Neuronal stem cell (in vitro differentiated cells): ENCODE results near the gene PARD3B.
A peak's percentile ranks its signal among the peaks of the same experiment; 100 is the strongest.

Source experiments
- DNase-seq: peaks from one replicate; pipeline ENCODE4 v3.0.0-alpha.2; 2013; ENCODE audit warnings: low spot score
- H2AFZ ChIP-seq: one replicate; pipeline ENCODE4 v1.6.1; 2013; ENCODE audit warnings: mild to moderate bottlenecking, low read length, inconsistent platforms
- H2AK5ac ChIP-seq: 2 replicates; pipeline ENCODE4 v1.6.1; 2013; ENCODE audit warnings: low read depth, mild to moderate bottlenecking, inconsistent platforms, low read length, moderate library complexity, mixed read lengths
- H2BK120ac ChIP-seq: 2 replicates; pipeline ENCODE4 v1.6.1; 2013; ENCODE audit warnings: low read depth, mild to moderate bottlenecking, inconsistent platforms, low read length, moderate library complexity, mixed read lengths
- H2BK12ac ChIP-seq: one replicate; pipeline ENCODE4 v1.6.1; 2013; ENCODE audit warnings: low read length, inconsistent platforms
- H2BK15ac ChIP-seq: 2 replicates; pipeline ENCODE4 v1.6.1; 2013; ENCODE audit warnings: mild to moderate bottlenecking, low read length, inconsistent platforms, mixed read lengths
- H2BK5ac ChIP-seq: one replicate; pipeline ENCODE4 v1.6.1; 2013; ENCODE audit warnings: inconsistent platforms, mild to moderate bottlenecking, low read length, moderate library complexity
- H3K14ac ChIP-seq: one replicate; pipeline ENCODE4 v1.6.1; 2013; ENCODE audit warnings: low read length, inconsistent platforms
- H3K18ac ChIP-seq: 2 replicates; pipeline ENCODE4 v1.6.1; 2013; ENCODE audit warnings: low read length, inconsistent platforms
- H3K23ac ChIP-seq: 2 replicates; pipeline ENCODE4 v1.6.1; 2013; ENCODE audit warnings: low read depth, mild to moderate bottlenecking, mixed read lengths, low read length, inconsistent platforms; ENCODE audit not compliant: poor library complexity
- H3K27ac ChIP-seq: replicated peaks from 3 replicates; pipeline ENCODE4 v1.5.1; 2013; ENCODE audit warnings: low read length, inconsistent platforms
- H3K27me3 ChIP-seq, 3 experiments: 2 replicates each; pipeline ENCODE4 v1.6.1; 2013; ENCODE audit warnings: low read length in 3 of 3, mild to moderate bottlenecking in 2 of 3, inconsistent platforms in 1 of 3, low read depth in 1 of 3, mixed read lengths in 1 of 3, moderate library complexity in 1 of 3; ENCODE audit not compliant: control insufficient read depth in 3 of 3, insufficient read depth in 3 of 3
- H3K36me3 ChIP-seq, 2 donors: replicated peaks in 1 of 2; 2 replicates each; pipeline ENCODE4 v1.6.1; 2013; ENCODE audit warnings: low read length in 2 of 2; ENCODE audit not compliant: control insufficient read depth in 2 of 2, insufficient read depth in 2 of 2
- H3K4ac ChIP-seq: 2 replicates; pipeline ENCODE4 v1.6.1; 2013; ENCODE audit warnings: inconsistent platforms, mild to moderate bottlenecking, low read length, moderate library complexity
- H3K4me1 ChIP-seq, 2 donors: 1 replicate in 1 of 2; 2 replicates in 1 of 2; pipeline ENCODE4 v1.6.1; 2013; ENCODE audit warnings: low read length in 2 of 2, low read depth in 1 of 2; ENCODE audit not compliant: control insufficient read depth in 2 of 2, insufficient read depth in 1 of 2
- H3K4me2 ChIP-seq: one replicate; pipeline ENCODE4 v1.6.1; 2013; ENCODE audit warnings: mild to moderate bottlenecking, low read length, inconsistent platforms; ENCODE audit not compliant: insufficient read depth, poor library complexity, severe bottlenecking
- H3K4me3 ChIP-seq, 2 donors: 2 replicates each; pipeline ENCODE4 v1.5.1; 2013; ENCODE audit warnings: low read length in 2 of 2, mild to moderate bottlenecking in 2 of 2, inconsistent platforms in 1 of 2, moderate library complexity in 1 of 2
- H3K79me1 ChIP-seq: one replicate; pipeline ENCODE4 v1.6.1; 2013; ENCODE audit warnings: low read depth, mild to moderate bottlenecking, inconsistent platforms, low read length, moderate library complexity
- H3K9ac ChIP-seq: one replicate; pipeline ENCODE4 v1.6.1; 2013; ENCODE audit warnings: mild to moderate bottlenecking, low read depth, low read length, inconsistent platforms; ENCODE audit not compliant: poor library complexity
- H3K9me3 ChIP-seq, 2 donors: replicated peaks in 1 of 2; 2 replicates each; pipeline versions ENCODE3 to v1.6.1; 2013; ENCODE audit warnings: low read length in 2 of 2, mild to moderate bottlenecking in 2 of 2, inconsistent platforms in 1 of 2, low read depth in 1 of 2, mixed read lengths in 1 of 2, moderate library complexity in 1 of 2; ENCODE audit not compliant: control insufficient read depth in 2 of 2, insufficient read depth in 1 of 2
- H4K8ac ChIP-seq: one replicate; pipeline ENCODE4 v1.6.1; 2013; ENCODE audit warnings: low read depth, mild to moderate bottlenecking, inconsistent platforms, low read length, moderate library complexity
- H4K91ac ChIP-seq: one replicate; pipeline ENCODE4 v1.6.1; 2013; ENCODE audit warnings: low read length, low read depth, mild to moderate bottlenecking, inconsistent platforms; ENCODE audit not compliant: poor library complexity
- WGBS, 2 donors: extraction: QIAGEN DNeasy Blood & Tissue Kit; methylation state at CpG; one replicate each; pipeline ENCODE4 v1.1.7; 2013; ENCODE audit warnings: missing lambda C conversion rate in 2 of 2, mixed read lengths in 1 of 2; ENCODE audit not compliant: insufficient read length in 2 of 2, insufficient replicate concordance in 1 of 2; ENCODE audit errors: extremely low coverage in 2 of 2; 5-methylcytosine and 5-hydroxymethylcytosine counted together

PARD3B gene

GRCh38 chr2:204498291-204498690 lies 47.0 kb upstream of the PARD3B start:
- Histone ChIP-seq H3K4ac (no peak overlapping the region), H2BK120ac (no peak overlapping the region), H3K4me2 (no peak overlapping the region), H3K23ac (no peak overlapping the region), H3K36me3 (no peaks in the 10 kb centered on the region), H3K27me3 (no peaks in the 10 kb centered on the region), H3K4me3 (no peak overlapping the region), H3K9me3 (peaks cover 0 to 1% of the 10 kb centered on the region in 2 donors), H3K79me1 (no peaks in the 10 kb centered on the region), H2AK5ac (no peak overlapping the region), H4K91ac (no peak overlapping the region), H2BK15ac (no peak overlapping the region), H3K27ac (no peak overlapping the region), H3K18ac (no peak overlapping the region), H2AFZ (no peak overlapping the region), H3K9ac (no peak overlapping the region), H2BK12ac (no peak overlapping the region), H3K4me1 (no peaks in the 10 kb centered on the region), H4K8ac (no peak overlapping the region), H2BK5ac (no peak overlapping the region), H3K14ac (no peak overlapping the region)
- no CpG with 5 or more reads among the region's 3 CpGs for WGBS, 2 donors
- no peak for DNase-seq

DNA sequence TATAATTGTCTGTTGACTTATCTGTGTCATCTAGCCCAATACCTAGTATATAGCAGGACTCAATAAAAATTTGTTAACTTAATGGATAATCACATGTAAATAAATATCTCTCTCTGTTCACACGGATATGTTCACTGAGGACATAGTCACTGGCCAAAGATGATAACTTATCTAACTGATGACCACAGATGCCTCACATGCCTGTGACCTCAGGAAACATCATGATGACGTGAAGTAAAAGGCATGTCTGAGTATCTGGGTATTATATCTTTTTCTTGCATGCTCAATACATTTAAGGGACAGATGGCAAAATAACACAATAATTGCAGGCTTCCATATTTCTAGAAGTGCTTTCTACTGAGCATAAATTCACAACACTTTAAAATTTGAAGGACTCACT lies 41.4 kb upstream of the PARD3B start:
- H3K4ac ChIP-seq, result no peak overlapping the region
- H3K79me1 ChIP-seq, result no peaks in the 10 kb centered on the region
- no peaks in the 10 kb centered on the region for H3K9me3 ChIP-seq
- H3K14ac ChIP-seq, result no peak overlapping the region
- no peak overlapping the region for H2BK120ac ChIP-seq
- H2BK5ac ChIP-seq, result no peak overlapping the region
- no peak overlapping the region for H3K23ac ChIP-seq
- H2AK5ac ChIP-seq, result no peak overlapping the region
- H3K18ac ChIP-seq, result no peak overlapping the region
- H3K4me2 ChIP-seq, result no peak overlapping the region
- no peak overlapping the region for H3K4me3 ChIP-seq
- H3K27me3 ChIP-seq, result no peaks in the 10 kb centered on the region
- no peak overlapping the region for H2AFZ ChIP-seq
- H2BK12ac ChIP-seq, result no peak overlapping the region
- H3K27ac ChIP-seq, result no peak overlapping the region
- H2BK15ac ChIP-seq, result no peak overlapping the region
- no peak overlapping the region for H3K9ac ChIP-seq
- no peak overlapping the region for H4K91ac ChIP-seq
- peaks cover 0 to 1% of the 10 kb centered on the region in 2 donors for H3K4me1 ChIP-seq
- no peaks in the 10 kb centered on the region for H3K36me3 ChIP-seq
- DNase-seq, result no peak
- WGBS, 2 donors, result no CpG with 5 or more reads among the region's 2 CpGs
- H4K8ac ChIP-seq, result no peak overlapping the region

DNA sequence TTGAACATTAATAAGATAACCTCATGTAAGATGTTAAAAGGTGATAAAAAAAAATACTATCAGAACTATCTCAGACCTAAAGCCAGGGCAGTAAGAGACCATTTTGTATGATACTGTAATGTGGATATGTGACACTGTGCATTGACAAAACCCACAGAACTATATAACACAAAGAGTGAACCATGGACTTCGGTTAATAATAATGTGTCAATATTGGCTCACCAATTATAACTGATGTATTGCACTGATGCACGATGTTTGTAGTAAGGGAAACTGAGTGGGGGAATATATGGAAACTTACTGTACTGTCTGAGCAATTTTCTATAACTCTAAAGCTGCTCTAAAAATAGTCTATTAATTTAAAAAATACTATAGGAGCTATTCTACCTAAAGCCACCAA lies 40.7 kb upstream of the PARD3B start:
- Histone ChIP-seq H3K18ac (no peak overlapping the region), H4K8ac (no peak overlapping the region), H3K4me1 (peaks cover 0 to 1% of the 10 kb centered on the region in 2 donors), H3K36me3 (no peaks in the 10 kb centered on the region), H2BK12ac (no peak overlapping the region), H2BK5ac (no peak overlapping the region), H3K9ac (no peak overlapping the region), H2BK120ac (no peak overlapping the region), H3K9me3 (no peaks in the 10 kb centered on the region), H3K27ac (no peak overlapping the region), H3K4me2 (no peak overlapping the region), H2BK15ac (no peak overlapping the region), H3K79me1 (no peaks in the 10 kb centered on the region), H3K14ac (no peak overlapping the region), H2AFZ (no peak overlapping the region), H3K4me3 (no peak overlapping the region), H3K4ac (no peak overlapping the region), H2AK5ac (no peak overlapping the region), H3K27me3 (no peaks in the 10 kb centered on the region), H3K23ac (no peak overlapping the region), H4K91ac (no peak overlapping the region)
- no CpG with 5 or more reads among the region's 2 CpGs for WGBS, 2 donors
- no peak for DNase-seq

GRCh38 chr2:204505488-204505887 lies 39.8 kb upstream of the PARD3B start:
- Histone ChIP-seq H2BK15ac (no peak overlapping the region), H3K36me3 (no peaks in the 10 kb centered on the region), H3K9me3 (no peaks in the 10 kb centered on the region), H2AFZ (peak overlapping the region; percentile 7), H3K79me1 (no peaks in the 10 kb centered on the region), H3K9ac (no peak overlapping the region), H3K4me1 (peaks cover 0 to 1% of the 10 kb centered on the region in 2 donors), H3K4me2 (no peak overlapping the region), H3K4me3 (no peak overlapping the region), H3K27me3 (no peaks in the 10 kb centered on the region), H3K14ac (no peak overlapping the region), H4K91ac (no peak overlapping the region), H2AK5ac (no peak overlapping the region), H4K8ac (no peak overlapping the region), H2BK12ac (no peak overlapping the region), H3K18ac (no peak overlapping the region), H2BK5ac (no peak overlapping the region), H3K27ac (no peak overlapping the region), H3K4ac (no peak overlapping the region), H2BK120ac (no peak overlapping the region), H3K23ac (no peak overlapping the region)
- WGBS, 2 donors, result no CpG with 5 or more reads among the region's 2 CpGs
- no peak for DNase-seq
